HPDE6-E6E7 (cell line): ENCODE data around the gene BBS5.

Source experiments
- DNase-seq: peaks from one replicate; pipeline ENCODE4 v3.0.0; 2011; ENCODE audit warnings: missing footprints; ENCODE audit errors: extremely low spot score

BBS5 gene

DNA sequence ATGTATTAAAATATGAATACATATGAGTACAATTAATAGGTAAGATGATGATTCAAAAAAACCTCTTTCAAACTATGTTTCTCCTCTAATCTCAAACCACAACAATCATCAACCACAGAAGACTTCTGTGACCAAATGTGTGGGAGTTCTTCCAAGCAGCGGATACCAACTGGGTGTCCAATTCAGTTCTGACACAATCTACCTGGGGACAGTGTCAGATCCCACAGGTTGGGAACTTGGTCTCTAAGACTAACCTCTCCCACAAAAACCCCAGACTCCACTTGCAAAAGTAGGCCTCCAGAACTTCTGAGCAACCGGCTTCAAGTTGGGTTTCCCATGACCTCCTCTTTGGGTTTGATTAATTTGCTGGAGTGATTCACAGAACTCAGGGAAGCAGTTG lies 67.5 kb downstream of the BBS5 start:
- DNase-seq = no peak
